Measurements from ENCODE around the gene PPME1.
"Not testable (repeated sequence)": the region's sequence is repeated elsewhere in the genome, so short reads cannot be mapped to it uniquely, and the experiment has no call there.

The PPME1 gene

GRCh38 chr11:74170694-74171629 lies at the start of gene PPME1, which contains the start of gene C2CD3:
TSS of gene PPME1 (plus strand) at chr11:74171289. CDS start at chr11:74171422, 133 bp downstream.
TSS of gene C2CD3 (minus strand) at chr11:74171002. CDS start at chr11:74170792, 210 bp downstream.
- in situ Hi-C loops (cut with MboI; ENCODE audit: low sequenced_read_pairs), result no loop called here

- in situ Hi-C loops (cut with MboI; ENCODE audit: low sequenced_read_pairs), result no loop called here
These were observed 49.3 kb upstream of the PPME1 start for GRCh38 chr11:74121804-74122203.

- in situ Hi-C loops (cut with MboI; ENCODE audit: low sequenced_read_pairs), result no loop called here
These were observed 48.1 kb upstream of the PPME1 start for GRCh38 chr11:74123008-74123448.

GRCh38 chr11:74129121-74129520 lies 42.0 kb upstream of the PPME1 start:
- in situ Hi-C loops (cut with MboI; ENCODE audit: low sequenced_read_pairs), result not testable (repeated sequence)

- in situ Hi-C loops (cut with MboI; ENCODE audit: low sequenced_read_pairs), result no loop called here
These were observed 38.3 kb upstream of the PPME1 start for GRCh38 chr11:74132833-74133232.

GRCh38 chr11:74133436-74133835 lies 37.7 kb upstream of the PPME1 start:
- in situ Hi-C loops (cut with MboI; ENCODE audit: low sequenced_read_pairs), result no loop called here

- in situ Hi-C loops (cut with MboI; ENCODE audit: low sequenced_read_pairs), result no loop called here
These were observed 36.4 kb upstream of the PPME1 start for GRCh38 chr11:74134661-74135060.

- in situ Hi-C loops (cut with MboI; ENCODE audit: low sequenced_read_pairs), result no loop called here
These were observed 35.8 kb upstream of the PPME1 start for GRCh38 chr11:74135127-74135840.

DNA sequence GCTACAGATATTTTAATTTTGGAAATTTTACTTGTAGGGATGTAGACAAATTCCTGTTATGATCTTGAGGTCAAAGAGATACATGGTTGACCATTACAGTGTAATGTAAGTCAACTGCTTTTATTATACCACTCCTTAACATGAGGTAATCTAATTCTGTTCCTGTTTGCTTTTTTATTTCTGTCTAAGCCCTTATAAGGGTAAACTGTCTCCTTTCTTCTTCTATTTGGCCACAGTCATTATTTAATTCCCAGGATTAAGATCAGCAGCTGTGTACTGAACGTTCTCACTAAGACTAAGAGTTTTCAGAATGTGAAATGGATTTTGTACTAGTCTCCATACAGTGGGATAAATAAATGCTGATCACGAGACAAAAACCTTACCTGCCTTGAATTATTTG lies 33.1 kb upstream of the PPME1 start:
- in situ Hi-C loops (cut with MboI; ENCODE audit: low sequenced_read_pairs), result no loop called here

DNA sequence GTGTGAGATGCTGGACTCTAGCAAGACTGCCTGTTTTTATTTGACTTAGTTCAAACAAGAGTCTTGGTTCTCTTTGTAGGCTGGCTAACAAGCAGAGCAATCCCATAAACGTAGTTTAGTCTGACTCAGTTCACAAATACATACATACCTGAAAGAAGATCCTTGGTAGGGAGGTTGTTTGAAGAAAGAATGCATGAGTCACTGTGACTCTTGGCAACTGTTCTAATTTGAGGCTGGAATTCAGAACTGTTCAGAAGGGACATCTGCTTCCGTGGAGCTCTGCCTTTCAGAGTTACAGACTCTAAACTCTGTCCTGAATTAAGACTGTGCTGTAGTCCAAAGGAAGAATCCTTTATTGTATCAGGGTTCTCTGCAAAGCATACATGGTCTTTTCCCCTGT lies 32.5 kb upstream of the PPME1 start:
- in situ Hi-C loops (cut with MboI; ENCODE audit: low sequenced_read_pairs), result no loop called here

DNA sequence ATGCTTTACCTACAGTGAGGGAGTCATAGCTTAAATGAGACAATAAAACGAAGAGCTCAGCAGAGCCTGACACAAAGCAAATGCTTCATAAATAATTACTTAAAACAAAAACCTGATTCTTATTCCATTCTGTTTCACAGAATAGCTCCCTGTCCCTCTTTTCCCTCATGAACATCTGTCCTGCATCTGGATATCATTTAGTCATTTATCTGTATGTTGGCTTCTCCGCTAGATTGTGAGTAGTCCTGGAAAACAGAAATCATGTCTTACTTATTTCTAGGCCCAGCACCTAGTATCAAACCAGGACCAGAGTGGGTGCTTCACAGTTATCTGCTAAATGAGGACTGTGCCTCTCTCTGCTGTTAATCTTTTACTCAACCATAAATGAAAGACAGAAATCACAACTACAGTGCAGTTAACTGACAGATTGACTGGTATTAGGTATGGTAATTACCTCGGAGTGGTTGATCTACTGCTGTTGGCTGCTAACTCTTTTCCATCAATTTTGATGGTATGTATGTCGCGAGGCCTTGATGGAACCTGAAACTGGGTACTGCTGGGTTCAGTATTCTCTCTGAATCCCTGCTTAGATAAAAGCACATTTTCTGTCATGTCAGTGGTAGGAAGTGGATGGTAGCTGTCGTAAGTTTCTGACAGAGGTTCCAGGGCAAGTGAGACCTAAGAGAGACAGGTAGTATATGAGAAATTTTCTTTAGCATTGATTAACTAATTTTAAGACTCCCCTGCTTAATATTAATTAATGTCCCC lies 31.8 kb upstream of the PPME1 start:
- in situ Hi-C loops (cut with MboI; ENCODE audit: low sequenced_read_pairs), result no loop called here

DNA sequence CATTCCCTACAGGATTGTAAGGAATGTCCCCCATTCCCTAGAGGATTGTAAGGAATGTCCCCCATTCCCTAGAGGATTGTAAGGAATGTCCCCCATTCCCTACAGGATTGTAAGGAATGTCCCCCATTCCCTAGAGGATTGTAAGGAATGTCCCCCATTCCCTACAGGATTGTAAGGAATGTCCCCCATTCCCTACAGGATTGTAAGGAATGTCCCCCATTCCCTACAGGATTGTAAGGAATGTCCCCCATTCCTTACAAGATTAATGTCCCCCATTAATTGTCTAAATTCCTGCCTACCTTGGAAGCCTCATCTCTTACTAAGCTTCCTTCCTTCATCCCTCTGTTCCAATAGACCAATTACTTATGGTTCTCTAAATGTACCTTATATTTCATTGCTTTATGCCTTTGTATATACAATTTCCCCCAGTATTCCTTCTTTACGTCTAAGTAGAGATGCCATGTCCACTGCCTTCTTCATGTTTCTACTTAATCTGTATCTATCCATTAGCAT lies 31.1 kb upstream of the PPME1 start:
- in situ Hi-C loops (cut with MboI; ENCODE audit: low sequenced_read_pairs), result not testable (repeated sequence)

DNA sequence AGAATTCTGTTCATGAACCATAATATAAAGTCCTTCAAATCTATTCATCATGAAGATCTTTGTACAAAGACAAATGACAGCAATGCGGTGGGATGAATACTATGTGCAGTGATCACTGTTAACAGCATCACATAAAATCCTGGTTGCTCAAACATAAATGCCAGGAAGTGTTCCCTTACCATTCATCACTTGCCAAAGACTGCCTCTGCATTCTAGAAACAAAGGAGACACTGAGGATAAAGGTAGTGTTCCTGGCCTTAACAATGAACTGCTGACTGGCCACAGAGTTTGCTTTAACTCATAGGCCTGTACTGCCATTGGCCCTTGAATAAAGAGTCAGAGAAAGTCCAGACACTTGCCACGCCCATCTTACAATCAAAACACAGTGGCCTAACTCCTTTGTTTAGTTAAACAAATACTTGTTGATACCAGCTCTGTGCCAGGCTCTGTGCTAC lies 29.8 kb upstream of the PPME1 start:
- in situ Hi-C loops (cut with MboI; ENCODE audit: low sequenced_read_pairs), result no loop called here

DNA sequence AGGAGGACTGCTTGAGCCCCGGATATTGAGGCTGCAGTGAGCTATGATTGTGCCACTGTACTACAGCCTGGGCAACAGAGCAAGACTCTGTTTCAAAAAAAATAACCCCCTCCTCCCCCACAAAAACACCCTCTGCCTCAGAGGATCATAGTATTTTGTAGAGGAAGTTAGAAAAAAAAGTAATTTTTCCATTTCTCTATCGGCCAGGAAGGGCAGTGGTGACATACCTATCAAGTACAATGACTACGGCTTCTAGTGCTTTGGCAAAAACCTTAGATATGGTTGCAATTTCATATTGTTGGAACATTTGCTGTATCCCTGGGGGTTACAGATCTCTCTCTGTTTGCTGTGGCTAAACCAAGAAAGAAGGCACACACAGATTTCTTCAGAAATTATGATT lies 29.2 kb upstream of the PPME1 start:
- in situ Hi-C loops (cut with MboI; ENCODE audit: low sequenced_read_pairs), result no loop called here

GRCh38 chr11:74142624-74143023 lies 28.5 kb upstream of the PPME1 start:
- in situ Hi-C loops (cut with MboI; ENCODE audit: low sequenced_read_pairs), result no loop called here

GRCh38 chr11:74144592-74144991 lies 26.5 kb upstream of the PPME1 start:
- in situ Hi-C loops (cut with MboI; ENCODE audit: low sequenced_read_pairs), result no loop called here

GRCh38 chr11:74147199-74147929 lies 23.7 kb upstream of the PPME1 start:
- in situ Hi-C loops (cut with MboI; ENCODE audit: low sequenced_read_pairs), result no loop called here

DNA sequence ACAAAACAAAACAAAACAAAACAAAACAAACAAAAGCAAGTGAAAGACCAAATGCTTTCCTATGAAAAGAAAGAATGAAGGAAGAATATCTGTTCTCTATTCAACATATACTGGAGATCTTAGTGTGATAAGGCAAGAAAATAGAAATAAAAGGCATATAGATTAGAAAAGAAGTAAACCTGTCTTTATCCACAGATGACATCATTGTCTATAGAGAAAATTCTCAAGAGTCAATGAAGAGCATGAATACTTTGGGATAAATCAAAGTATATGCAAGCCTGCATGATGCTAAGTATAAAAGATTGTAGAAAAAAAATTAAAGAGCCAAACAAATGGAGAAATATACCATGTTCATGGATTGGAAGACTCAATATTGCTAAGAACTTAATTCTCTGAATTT lies 17.9 kb upstream of the PPME1 start:
- in situ Hi-C loops (cut with MboI; ENCODE audit: low sequenced_read_pairs), result no loop called here

GRCh38 chr11:74154620-74155281 lies 16.3 kb upstream of the PPME1 start:
- in situ Hi-C loops (cut with MboI; ENCODE audit: low sequenced_read_pairs), result no loop called here

GRCh38 chr11:74157169-74157568 lies 13.9 kb upstream of the PPME1 start:
- in situ Hi-C loops (cut with MboI; ENCODE audit: low sequenced_read_pairs), result no loop called here
